Naive thymus-derived CD8-positive, alpha-beta T cell (primary cell): Measurements from ENCODE around the gene USP28. TPM values are rescaled to one million over a fixed set of nuclear protein-coding genes. Genes with fewer than 3 reads are reported as not detected.
A peak's percentile ranks its signal among the peaks of the same experiment; 100 is the strongest.
"Not testable (repeated sequence)": the region's sequence is repeated elsewhere in the genome, so short reads cannot be mapped to it uniquely, and the experiment has no call there.

Source experiments
- ATAC-seq, 2 donors: fragments of 150-1000 bp; cut with Tn5 transposase in 1 of 2; sonication (Bioruptor Pico), chemical (Tn5 transposase) in 1 of 2; 1 replicate in 1 of 2; 2 replicates in 1 of 2; pipeline ENCODE4 v1.10.0; 2021; ENCODE audit warnings: mild to moderate bottlenecking in 2 of 2, moderate library complexity in 2 of 2
- POLR2A ChIA-PET: fragments of 350-600 bp; sonication (Branson Sonifier 250); formaldehyde crosslinking; loops from one replicate; lab custom pipeline; 2021; ENCODE audit warnings: antibody characterized with exemption; lab: Charles Lee
- DNase-seq, 10 donors: peaks; one replicate each; pipeline versions ENCODE4 v3.0.0 to v3.0.0-alpha.2; 2020 to 2022
- H3K27ac Mint-ChIP-seq, 10 donors: one replicate each; pipeline ENCODE4 v1.8.0; 2020 to 2022; ENCODE audit warnings: mild to moderate bottlenecking in 10 of 10, mixed read lengths in 10 of 10, moderate library complexity in 4 of 10, inconsistent platforms in 1 of 10
- H3K27me3 Mint-ChIP-seq, 5 donors: one replicate each; pipeline ENCODE4 v1.8.0; 2021 to 2022; ENCODE audit warnings: mixed read lengths in 5 of 5
- H3K36me3 Mint-ChIP-seq, 3 donors: one replicate each; pipeline ENCODE4 v1.8.0; 2020 to 2022; ENCODE audit warnings: mixed read lengths in 3 of 3, mild to moderate bottlenecking in 2 of 3, inconsistent platforms in 1 of 3
- H3K4me1 Mint-ChIP-seq, 4 donors: one replicate each; pipeline ENCODE4 v1.8.0; 2021 to 2022; ENCODE audit warnings: mixed read lengths in 4 of 4
- H3K4me3 Mint-ChIP-seq, 10 donors: one replicate each; pipeline ENCODE4 v1.8.0; 2020 to 2022; ENCODE audit warnings: mild to moderate bottlenecking in 10 of 10, mixed read lengths in 10 of 10, moderate library complexity in 6 of 10, inconsistent platforms in 1 of 10
- H3K9me3 Mint-ChIP-seq, 9 donors: one replicate each; pipeline ENCODE4 v1.8.0; 2020 to 2022; ENCODE audit warnings: mixed read lengths in 9 of 9, mild to moderate bottlenecking in 3 of 9, inconsistent platforms in 1 of 9, moderate library complexity in 1 of 9
- polyA plus RNA-seq, 3 donors: library from polyadenylated mRNA; unstranded; fragments of 300-500 nt; fragmentation: Illumina TruSeq; gene quantifications; one replicate each; pipeline ENCODE4 v1.2.3, GENCODE V29; 2021
- total RNA-seq, 8 experiments: library from RNA in 2 of 8; stranded (reverse) in 2 of 8; gene quantifications; one replicate each; pipeline ENCODE4 v1.2.3 and lab custom pipeline; 2021 to 2026

USP28 gene
- total and polyA plus RNA-seq, 5 experiments from 2014 or later, result 13.7 to 69.1 (median 22.0) TPM

DNA sequence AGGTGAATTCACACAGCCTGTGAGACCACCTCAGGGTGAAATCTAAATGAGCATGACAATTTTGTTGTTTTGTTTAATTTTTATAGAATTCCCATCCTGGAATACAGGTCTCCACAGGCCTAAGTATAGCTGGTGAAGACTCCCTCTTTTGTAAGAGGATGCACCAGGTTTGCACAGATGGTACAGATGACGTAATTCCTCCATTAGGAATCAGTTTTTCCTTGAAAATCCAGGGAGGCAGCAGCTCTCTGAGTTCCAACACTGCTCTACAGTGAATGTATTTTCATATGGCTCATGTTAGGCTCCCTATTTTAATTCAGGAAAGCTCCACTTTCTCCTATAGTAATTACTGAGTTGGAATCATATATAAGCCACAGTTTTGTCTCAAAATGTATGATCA, 47.2 kb downstream of the USP28 start:
- peaks cover 16 to 77% (median 39%) of the 10 kb centered on the region in 3 donors for H3K36me3 Mint-ChIP-seq
- POLR2A ChIA-PET, result no interaction called here
- DNase-seq (no peak), ATAC-seq (no peak)
- H3K4me1 Mint-ChIP-seq, result peaks cover 0 to 10% (median 0%) of the 10 kb centered on the region in 4 donors
- H3K27ac Mint-ChIP-seq, result no peak overlapping the region
- H3K9me3 Mint-ChIP-seq, result no peaks in the 10 kb centered on the region
- no peaks in the 10 kb centered on the region for H3K27me3 Mint-ChIP-seq
- no peak overlapping the region for H3K4me3 Mint-ChIP-seq

DNA sequence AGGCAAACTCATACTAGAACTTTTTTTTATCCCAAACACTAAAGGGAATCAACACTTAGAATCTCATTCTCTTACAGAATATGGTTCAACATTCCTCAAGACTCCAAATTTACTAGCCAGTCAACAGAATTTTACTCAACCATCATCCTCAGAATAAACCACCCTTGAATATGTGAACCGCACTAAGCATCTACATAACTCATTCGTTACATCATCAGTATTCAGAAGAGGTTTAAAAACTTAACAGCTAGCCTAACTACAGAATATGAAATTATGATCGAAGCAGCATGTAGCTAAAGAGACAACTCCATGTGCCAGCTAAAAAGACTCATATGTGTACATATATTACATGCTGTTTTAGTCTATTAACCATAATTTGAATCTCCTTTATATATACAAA, 47.9 kb downstream of the USP28 start:
- Mint-ChIP-seq H3K4me1 (peaks cover 0 to 10% (median 0%) of the 10 kb centered on the region in 4 donors), H3K9me3 (no peaks in the 10 kb centered on the region), H3K27ac (no peak overlapping the region), H3K36me3 (peaks cover 16 to 77% (median 44%) of the 10 kb centered on the region in 3 donors), H3K4me3 (no peak overlapping the region), H3K27me3 (no peaks in the 10 kb centered on the region)
- POLR2A ChIA-PET, result no interaction called here
- ATAC-seq (no peak), DNase-seq (no peak)

DNA sequence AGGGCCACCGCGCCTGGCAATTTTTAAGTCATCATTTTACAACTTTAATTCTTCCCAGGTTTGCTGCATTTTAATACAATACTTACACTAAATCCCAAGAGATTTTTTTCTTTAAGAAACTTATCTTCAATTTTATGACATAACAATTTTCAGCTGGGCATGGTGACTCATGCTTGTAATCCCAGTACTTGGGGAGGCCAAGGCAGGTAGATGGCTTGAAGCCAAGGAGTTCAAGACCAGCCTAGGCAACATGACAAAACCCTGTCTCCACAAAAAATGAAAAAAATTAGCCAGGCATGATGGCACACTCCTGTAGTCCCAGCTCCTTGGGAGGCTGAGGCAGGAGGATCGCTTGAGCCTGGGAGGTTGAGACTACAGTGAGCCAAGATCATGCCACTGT, 56.9 kb downstream of the USP28 start:
- peaks cover under 1 to 66% (median 41%) of the 10 kb centered on the region in 3 donors for H3K36me3 Mint-ChIP-seq

DNA sequence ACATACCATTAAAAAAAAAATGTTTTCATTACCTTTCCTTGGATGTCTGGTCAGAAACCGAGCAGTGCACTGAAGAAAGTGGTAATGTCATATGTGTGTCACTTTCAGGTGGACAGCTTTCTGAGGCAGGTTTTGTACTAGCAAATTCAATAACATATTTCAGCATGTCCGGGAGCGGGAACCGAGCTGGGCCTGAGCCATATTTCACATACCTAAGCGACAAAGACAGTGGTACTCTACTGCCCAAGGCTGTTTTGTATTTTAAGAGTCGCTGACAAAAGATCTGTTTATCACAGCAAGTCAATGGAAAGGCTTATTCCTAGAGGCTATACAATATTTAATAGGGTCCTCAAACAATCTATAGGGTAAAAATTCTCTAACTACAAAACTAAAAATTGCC, 57.7 kb downstream of the USP28 start:
- POLR2A ChIA-PET, result no interaction called here
- no peak for DNase-seq
- ATAC-seq, result no peak
- Mint-ChIP-seq H3K27me3 (no peaks in the 10 kb centered on the region), H3K4me1 (no peaks in the 10 kb centered on the region), H3K27ac (no peak overlapping the region), H3K36me3 (peaks cover 0 to 68% (median 40%) of the 10 kb centered on the region in 3 donors), H3K4me3 (no peak overlapping the region), H3K9me3 (no peaks in the 10 kb centered on the region)

More for the DNA sequence above, 56.9 kb downstream of the USP28 start:
- no peaks in the 10 kb centered on the region for H3K4me1 Mint-ChIP-seq
- H3K27me3 Mint-ChIP-seq, result no peaks in the 10 kb centered on the region
- ATAC-seq, result no peak
- no peak overlapping the region for H3K4me3 Mint-ChIP-seq
- POLR2A ChIA-PET, result no interaction called here
- H3K27ac Mint-ChIP-seq, result peak overlapping the region in 1 of 10 donors; percentile 48
- H3K9me3 Mint-ChIP-seq, result no peaks in the 10 kb centered on the region
- no peak for DNase-seq

DNA sequence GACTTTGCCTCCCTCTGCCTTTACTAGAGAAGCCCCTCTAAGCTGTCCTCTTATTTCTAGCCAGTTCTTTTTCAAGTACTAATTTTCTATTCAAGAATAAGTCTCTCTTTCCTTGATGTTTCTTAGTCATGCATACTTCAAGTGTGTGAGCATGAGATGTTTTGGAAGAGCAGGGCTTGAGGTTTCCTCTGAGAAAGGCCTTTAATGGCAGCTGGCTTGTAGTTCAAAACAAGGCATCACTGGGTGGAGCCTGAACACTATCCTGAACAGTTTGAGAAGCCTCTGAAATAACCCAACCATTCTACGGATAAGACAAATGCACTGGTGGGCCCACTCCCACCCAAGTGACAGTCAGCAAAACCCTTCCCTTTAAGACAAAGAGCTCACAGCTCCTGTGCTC, 58.2 kb downstream of the USP28 start:
- DNase-seq (no peak), ATAC-seq (no peak)
- Mint-ChIP-seq H3K4me3 (no peak overlapping the region), H3K4me1 (no peaks in the 10 kb centered on the region), H3K36me3 (peaks cover 0 to 67% (median 37%) of the 10 kb centered on the region in 3 donors), H3K27me3 (no peaks in the 10 kb centered on the region), H3K9me3 (no peaks in the 10 kb centered on the region), H3K27ac (no peak overlapping the region)
- POLR2A ChIA-PET, result no interaction called here

DNA sequence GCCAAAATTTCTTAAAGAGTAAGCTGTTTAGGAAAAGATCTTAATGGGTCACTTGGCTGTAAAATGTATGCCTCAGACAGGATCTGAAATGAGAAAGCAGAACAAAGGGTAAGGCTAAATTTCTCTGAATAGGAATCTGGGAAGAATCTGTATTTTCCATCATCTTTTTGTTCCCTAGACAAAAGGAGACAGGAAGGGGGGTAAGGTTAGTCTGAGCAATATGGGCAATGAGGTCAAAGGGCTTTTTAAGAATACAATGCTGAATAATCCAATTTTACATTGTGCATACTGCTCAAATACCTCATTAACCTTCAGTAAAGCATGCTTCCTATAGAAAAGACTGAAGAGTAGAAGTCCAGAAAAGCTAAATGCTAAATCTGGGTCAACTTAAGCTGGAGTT, 61.2 kb downstream of the USP28 start:
- Mint-ChIP-seq H3K36me3 (peaks cover 0 to 69% (median 27%) of the 10 kb centered on the region in 3 donors), H3K27me3 (no peaks in the 10 kb centered on the region), H3K9me3 (no peaks in the 10 kb centered on the region), H3K4me1 (no peaks in the 10 kb centered on the region), H3K27ac (no peak overlapping the region), H3K4me3 (no peak overlapping the region)
- ATAC-seq, result no peak
- no peak for DNase-seq
- POLR2A ChIA-PET, result no interaction called here

DNA sequence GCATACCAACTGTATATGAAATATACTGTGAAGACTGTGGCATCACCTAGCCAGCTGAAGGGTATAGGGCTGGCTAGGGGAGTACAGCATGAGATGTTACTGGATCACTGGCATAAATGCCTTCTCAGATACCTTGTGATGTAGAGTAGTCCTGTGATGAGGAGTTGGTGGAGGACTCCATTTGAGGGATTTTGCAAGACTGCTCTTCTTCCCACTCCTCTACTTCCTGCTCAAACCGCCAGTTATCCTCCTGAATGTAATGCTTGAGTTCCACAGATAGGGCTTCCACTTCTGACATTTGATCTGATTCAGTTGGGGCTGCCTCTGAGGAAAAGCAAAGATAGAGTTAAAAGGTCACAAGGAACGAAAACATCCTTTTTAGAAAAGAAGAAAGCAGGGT, 66.4 kb downstream of the USP28 start:
- no peaks in the 10 kb centered on the region for H3K27me3 Mint-ChIP-seq
- H3K9me3 Mint-ChIP-seq, result no peaks in the 10 kb centered on the region
- POLR2A ChIA-PET, result no interaction called here
- no peaks in the 10 kb centered on the region for H3K4me1 Mint-ChIP-seq
- DNase-seq, result no peak
- H3K4me3 Mint-ChIP-seq, result no peak overlapping the region
- peaks cover 5 to 85% (median 19%) of the 10 kb centered on the region in 3 donors for H3K36me3 Mint-ChIP-seq
- ATAC-seq, result no peak
- H3K27ac Mint-ChIP-seq, result no peak overlapping the region

DNA sequence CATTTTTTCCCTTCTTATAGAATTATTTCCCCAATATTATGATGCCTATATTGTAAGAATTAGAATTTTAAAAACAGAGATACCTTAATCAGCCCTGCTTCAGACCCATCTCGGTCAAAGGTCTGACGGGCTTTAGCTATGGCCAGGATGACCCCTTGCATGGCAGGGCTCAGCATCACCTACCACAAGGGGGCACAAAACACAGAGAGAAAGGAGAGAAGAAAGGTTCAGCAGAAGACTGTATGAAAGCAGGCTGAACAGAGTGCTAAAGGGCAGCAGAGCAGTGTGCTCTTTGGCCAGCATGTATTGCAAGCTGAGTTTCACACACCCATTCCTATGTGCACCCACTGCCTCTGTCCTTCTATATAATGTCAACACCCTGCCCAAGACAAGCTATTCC, 69.0 kb downstream of the USP28 start:
- peaks cover 5 to 90% (median 29%) of the 10 kb centered on the region in 3 donors for H3K36me3 Mint-ChIP-seq
- ATAC-seq (no peak), DNase-seq (no peak)
- POLR2A ChIA-PET, result no interaction called here
- no peaks in the 10 kb centered on the region for H3K27me3 Mint-ChIP-seq
- H3K27ac Mint-ChIP-seq, result no peak overlapping the region
- H3K9me3 Mint-ChIP-seq, result no peaks in the 10 kb centered on the region
- H3K4me1 Mint-ChIP-seq, result no peaks in the 10 kb centered on the region
- H3K4me3 Mint-ChIP-seq, result no peak overlapping the region

DNA sequence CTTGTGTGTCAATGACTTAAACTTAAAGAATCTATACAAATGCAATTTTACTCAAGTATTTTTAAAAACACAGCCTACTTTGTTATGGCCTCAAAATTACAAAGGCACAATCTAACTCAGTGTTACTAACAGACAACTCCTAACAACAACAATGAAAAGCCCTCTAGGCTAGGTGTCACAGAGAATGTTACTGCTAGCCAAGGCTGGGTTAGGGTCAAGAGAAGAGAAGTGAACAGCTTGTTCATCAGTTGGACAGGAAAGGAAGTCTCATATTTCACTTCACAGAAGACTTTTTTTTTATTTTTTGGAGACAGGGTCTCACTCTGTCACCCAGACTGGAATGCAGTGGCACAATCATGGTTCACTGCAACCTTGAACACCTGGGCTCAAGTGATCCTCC, 69.7 kb downstream of the USP28 start:
- ATAC-seq (no peak), DNase-seq (no peak)
- POLR2A ChIA-PET, result no interaction called here
- Mint-ChIP-seq H3K27me3 (no peaks in the 10 kb centered on the region), H3K4me1 (no peaks in the 10 kb centered on the region), H3K4me3 (no peak overlapping the region), H3K36me3 (peaks cover 5 to 90% (median 29%) of the 10 kb centered on the region in 3 donors), H3K9me3 (no peaks in the 10 kb centered on the region), H3K27ac (peak overlapping the region in 1 of 10 donors; percentile 36)

DNA sequence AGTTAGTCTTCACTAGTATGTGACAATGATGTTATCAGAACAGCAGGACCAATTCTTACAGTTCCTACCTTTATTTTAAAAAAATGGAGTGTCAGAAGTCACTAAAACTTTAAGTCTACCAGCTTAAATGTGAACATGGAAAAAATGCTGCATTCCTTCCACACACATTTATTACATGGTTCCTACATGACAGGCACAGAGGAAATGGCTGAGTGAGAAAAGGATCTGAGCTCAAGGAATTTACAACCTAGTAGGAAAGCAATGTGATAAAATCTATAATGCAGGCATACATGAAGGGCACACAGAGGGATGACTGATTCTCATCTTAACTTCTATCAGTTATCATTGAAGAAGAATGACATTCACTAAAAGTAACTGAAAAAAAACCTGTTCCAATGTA, 72.8 kb downstream of the USP28 start:
- H3K4me1 Mint-ChIP-seq, result no peaks in the 10 kb centered on the region
- ATAC-seq, result no peak
- DNase-seq, result no peak
- POLR2A ChIA-PET, result no interaction called here
- H3K36me3 Mint-ChIP-seq, result peaks cover 5 to 77% (median 31%) of the 10 kb centered on the region in 3 donors
- H3K9me3 Mint-ChIP-seq, result no peaks in the 10 kb centered on the region
- no peaks in the 10 kb centered on the region for H3K27me3 Mint-ChIP-seq
- H3K27ac Mint-ChIP-seq, result peak overlapping the region in 1 of 10 donors; percentile 17
- H3K4me3 Mint-ChIP-seq, result no peak overlapping the region

DNA sequence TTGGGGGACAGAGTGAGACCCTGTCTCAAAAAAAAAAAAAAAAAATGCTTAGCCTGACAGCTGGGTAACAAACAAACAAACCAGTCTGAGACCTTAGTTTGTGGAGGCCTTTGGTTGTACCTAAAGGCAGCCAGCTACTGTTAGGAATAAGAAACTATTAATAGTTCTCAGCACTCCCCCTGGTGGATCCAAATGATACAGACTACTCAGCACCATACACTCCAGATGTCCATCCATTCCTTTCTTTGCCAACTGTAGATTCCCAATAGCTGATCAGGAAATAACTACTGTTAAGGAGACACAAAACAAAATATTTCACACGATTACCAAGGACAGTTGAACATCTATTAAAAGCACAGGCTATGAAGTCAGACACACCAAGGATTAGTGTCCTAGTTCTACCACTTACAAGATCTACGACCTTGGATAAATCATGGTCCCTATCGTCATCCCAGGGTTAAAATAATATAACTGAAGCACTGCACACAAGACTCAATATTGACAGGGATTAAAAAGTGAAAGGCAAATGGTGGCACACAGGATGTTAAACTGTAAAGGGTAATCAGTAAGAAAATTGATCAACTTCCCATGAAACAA, 78.6 kb downstream of the USP28 start:
- Mint-ChIP-seq H3K27ac (no peak overlapping the region), H3K9me3 (no peaks in the 10 kb centered on the region)
- ATAC-seq, result peak; percentile 50 to 53

DNA sequence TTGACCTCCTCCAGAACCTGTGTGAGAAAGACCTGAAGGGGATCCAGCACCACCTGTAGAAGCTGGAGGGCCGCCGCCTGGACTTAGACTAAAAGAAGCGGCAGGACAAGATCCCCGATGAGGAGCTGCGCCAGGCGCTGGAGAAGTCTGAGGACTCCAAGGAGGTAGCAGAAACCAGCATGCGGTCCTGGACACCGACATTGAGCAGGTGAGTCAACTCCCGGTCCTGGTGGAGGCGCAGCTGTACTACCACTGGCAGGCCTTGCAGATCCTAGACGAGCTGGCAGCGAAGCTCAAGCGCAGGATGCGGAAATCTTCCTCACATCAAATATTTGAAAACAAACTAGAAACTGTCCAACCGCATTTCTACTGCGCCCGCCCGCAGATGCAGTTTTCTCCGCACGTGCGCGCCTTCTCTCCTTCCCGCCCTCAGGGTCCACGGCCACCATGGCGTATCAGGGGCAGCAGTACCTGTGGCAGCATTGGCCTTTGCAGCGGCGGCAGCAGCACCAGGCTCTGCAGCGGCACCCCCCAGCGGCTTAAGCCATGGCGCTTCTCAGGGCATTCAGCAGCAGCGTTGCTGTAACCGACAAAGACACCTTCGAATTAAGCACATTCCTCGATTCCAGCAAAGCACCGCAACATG, 85.6 kb downstream of the USP28 start:
- Mint-ChIP-seq H3K9me3 (no peaks in the 10 kb centered on the region), H3K27ac (no peak overlapping the region), H3K4me3 (no peak overlapping the region), H3K36me3 (peaks cover 0 to 2% (median 0%) of the 10 kb centered on the region in 3 donors), H3K27me3 (peaks cover 2 to 19% (median 10%) of the 10 kb centered on the region in 5 donors), H3K4me1 (no peaks in the 10 kb centered on the region)
- DNase-seq (no peak), ATAC-seq (no peak)
- POLR2A ChIA-PET, result no interaction called here

More for the DNA sequence above, 78.6 kb downstream of the USP28 start:
- H3K36me3 Mint-ChIP-seq, result peaks cover 0 to 29% (median 15%) of the 10 kb centered on the region in 3 donors
- H3K27me3 Mint-ChIP-seq, result no peaks in the 10 kb centered on the region
- POLR2A ChIA-PET, result no interaction called here
- DNase-seq, result peak in 4 of 10 donors; percentile 3 to 21 (median 12)
- H3K4me1 Mint-ChIP-seq, result no peaks in the 10 kb centered on the region
- no peak overlapping the region for H3K4me3 Mint-ChIP-seq

DNA sequence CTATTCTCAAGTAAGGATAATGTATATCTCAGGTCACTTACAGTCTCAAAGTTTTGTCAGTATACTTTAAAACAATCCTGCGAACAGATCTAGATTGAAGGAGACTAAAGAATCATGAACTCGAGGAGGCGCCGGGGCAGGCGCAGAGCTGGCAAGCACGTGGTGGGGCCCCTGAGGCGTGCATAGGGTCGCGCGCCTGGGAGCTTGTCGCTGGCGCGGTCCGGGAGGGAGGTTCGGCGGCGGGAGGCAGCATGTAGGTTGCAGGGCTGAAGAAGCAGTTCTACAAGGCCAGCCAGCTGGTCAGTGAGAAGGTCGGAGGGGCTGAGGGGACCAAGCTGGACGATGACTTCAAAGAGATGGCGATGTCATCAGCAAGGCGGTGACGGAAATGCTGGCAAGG, 86.4 kb downstream of the USP28 start:
- Mint-ChIP-seq H3K27me3 (peaks cover 2 to 26% (median 11%) of the 10 kb centered on the region in 5 donors), H3K27ac (peak overlapping the region in 1 of 10 donors; percentile 29)
- H3K4me1 Mint-ChIP-seq, ATAC-seq, DNase-seq, H3K9me3 Mint-ChIP-seq, H3K4me3 Mint-ChIP-seq, H3K36me3 Mint-ChIP-seq, POLR2A ChIA-PET: not testable (repeated sequence)
